ENCODE measurements around the gene TIMM50.

Gene TIMM50

GRCh38 chr19:39497996-39498797, 17.6 kb downstream of the TIMM50 start:
- DNase-seq (ENCODE audit: low read depth): no peak
- peak overlapping the region; percentile 23 for H3K4me3 ChIP-seq (ENCODE audit: low read depth, low read length)

GRCh38 chr19:39498798-39499642, 18.4 kb downstream of the TIMM50 start, which contains the start of gene DLL3:
Gene DLL3 (plus strand): TSS chr19:39498947. CDS start chr19:39498975, 28 bp downstream.
- H3K4me3 ChIP-seq (ENCODE audit: low read depth, low read length): peak within 1 kb of the TSS; percentile 23
- no peak for DNase-seq (ENCODE audit: low read depth)

GRCh38 chr19:39499932-39500331, 19.3 kb downstream of the TIMM50 start:
- no peak for DNase-seq (ENCODE audit: low read depth)
- no peak overlapping the region for H3K4me3 ChIP-seq (ENCODE audit: low read depth, low read length)

GRCh38 chr19:39500543-39500942, 19.9 kb downstream of the TIMM50 start:
- DNase-seq (ENCODE audit: low read depth): no peak

GRCh38 chr19:39501340-39501739, 20.7 kb downstream of the TIMM50 start:
- no peak overlapping the region for H3K4me3 ChIP-seq (ENCODE audit: low read depth, low read length)
- no peak for DNase-seq (ENCODE audit: low read depth)

More at GRCh38 chr19:39500543-39500942, 19.9 kb downstream of the TIMM50 start:
- no peak overlapping the region for H3K4me3 ChIP-seq (ENCODE audit: low read depth, low read length)

- DNase-seq (ENCODE audit: low read depth): no peak
These were observed 22.2 kb downstream of the TIMM50 start for GRCh38 chr19:39502640-39503417.

GRCh38 chr19:39506598-39506943, 25.9 kb downstream of the TIMM50 start:
- DNase-seq (ENCODE audit: low read depth): no peak
- H3K4me3 ChIP-seq (ENCODE audit: low read depth, low read length): peak overlapping the region; percentile 71

More at GRCh38 chr19:39502640-39503417, 22.2 kb downstream of the TIMM50 start:
- no peak overlapping the region for H3K4me3 ChIP-seq (ENCODE audit: low read depth, low read length)

GRCh38 chr19:39506944-39507714, 26.5 kb downstream of the TIMM50 start:
- H3K4me3 ChIP-seq (ENCODE audit: low read depth, low read length): peak overlapping the region; percentile 71
- DNase-seq (ENCODE audit: low read depth): peak; percentile 27

- DNase-seq (ENCODE audit: low read depth): no peak
- H3K4me3 ChIP-seq (ENCODE audit: low read depth, low read length): peak overlapping the region; percentile 71
These were observed 27.2 kb downstream of the TIMM50 start for GRCh38 chr19:39507715-39508364.

- no peak for DNase-seq (ENCODE audit: low read depth)
- H3K4me3 ChIP-seq (ENCODE audit: low read depth, low read length): no peak overlapping the region
These were observed 28.0 kb downstream of the TIMM50 start for GRCh38 chr19:39508629-39509028.

GRCh38 chr19:39509233-39509632, 28.6 kb downstream of the TIMM50 start:
- no peak for DNase-seq (ENCODE audit: low read depth)
- H3K4me3 ChIP-seq (ENCODE audit: low read depth, low read length): no peak overlapping the region

GRCh38 chr19:39512988-39513387, 32.4 kb downstream of the TIMM50 start:
- DNase-seq (ENCODE audit: low read depth): no peak
- no peak overlapping the region for H3K4me3 ChIP-seq (ENCODE audit: low read depth, low read length)

GRCh38 chr19:39514840-39515550, 34.4 kb downstream of the TIMM50 start, which contains the start of gene SELENOV:
Gene SELENOV (plus strand): TSS chr19:39515139. CDS start chr19:39515213, 74 bp downstream.
- DNase-seq (ENCODE audit: low read depth): no peak
- peak within 1 kb of the TSS; percentile 13 for H3K4me3 ChIP-seq (ENCODE audit: low read depth, low read length)

- H3K4me3 ChIP-seq (ENCODE audit: low read depth, low read length): peak overlapping the region; percentile 13
- DNase-seq (ENCODE audit: low read depth): no peak
These were observed 35.0 kb downstream of the TIMM50 start for GRCh38 chr19:39515551-39516191.

- DNase-seq (ENCODE audit: low read depth): no peak
- no peak overlapping the region for H3K4me3 ChIP-seq (ENCODE audit: low read depth, low read length)
These were observed 35.6 kb downstream of the TIMM50 start for GRCh38 chr19:39516270-39516669.

- no peak for DNase-seq (ENCODE audit: low read depth)
- no peak overlapping the region for H3K4me3 ChIP-seq (ENCODE audit: low read depth, low read length)
These were observed 36.8 kb downstream of the TIMM50 start for GRCh38 chr19:39517432-39517831.

- DNase-seq (ENCODE audit: low read depth): no peak
- H3K4me3 ChIP-seq (ENCODE audit: low read depth, low read length): no peak overlapping the region
These were observed 37.8 kb downstream of the TIMM50 start for GRCh38 chr19:39518458-39518857.

Measured in skeletal muscle cell (primary cell).